Measurements from ENCODE around the gene PLEKHG5. TPM values are rescaled to one million over a fixed set of nuclear protein-coding genes. Genes with fewer than 3 reads are reported as not detected.

The PLEKHG5 gene
- total and polyA plus RNA-seq, 10 of the 15 experiments (the other 5 are each of a cell fraction or from before 2014, with no cell fraction given): 0.04 to 1.1 (median 0.18) TPM; not detected in 1

GRCh38 chr1:6467224-6467623 is 24.2 kb downstream of the PLEKHG5 start:
- ChIA-PET RAD21 (ENCODE audit: unreplicated experiment) (no interaction called here), SMC1A (ENCODE audit: uncharacterized antibody, unreplicated experiment) (no interaction called here), CTCF (interaction anchor here (0.6 to 1.9 kb wide), 3 partner anchors 9 to 87 kb away, joined by 3 to 5 read pairs (median 3); partner anchors contain the start of gene NOL9), POLR2A (no interaction called here)
- H3K79me2 ChIP-seq (ENCODE audit: control insufficient read depth, insufficient read depth, low read length): no peaks in the 10 kb centered on the region
- in situ Hi-C loops (cut with MboI): no loop called here
- H3K4me1 ChIP-seq (ENCODE audit: control insufficient read depth, insufficient read depth, low read length): no peaks in the 10 kb centered on the region
- H3K4me3 ChIP-seq: no peak overlapping the region
- no peaks in the 10 kb centered on the region for H3K9me3 ChIP-seq (replicated peaks; ENCODE audit: control insufficient read depth, insufficient read depth, low read length)
- no peak overlapping the region for H3K9ac ChIP-seq (ENCODE audit: control insufficient read depth, insufficient read depth, low read length)
- no peak for DNase-seq (ENCODE audit: low read depth, low spot score)
- no peaks in the 10 kb centered on the region for H4K20me1 ChIP-seq (ENCODE audit: control insufficient read depth, insufficient read depth)
- peaks cover 0 to 3% of the 10 kb centered on the region in 2 experiments; a peak in 3 of 4 replicates for H3K27me3 ChIP-seq (replicated peaks in 1 of 2; ENCODE audit: control insufficient read depth in 2 of 2, insufficient read depth in 2 of 2, low read length in 1 of 2)
- no peak for FAIRE-seq
- no peak overlapping the region for H2AFZ ChIP-seq (ENCODE audit: control insufficient read depth, low read depth, low read length)
- H3K4me2 ChIP-seq (ENCODE audit: control insufficient read depth, insufficient read depth): no peak overlapping the region
- no peaks in the 10 kb centered on the region for H3K36me3 ChIP-seq (ENCODE audit: control insufficient read depth in 2 of 2, insufficient read depth in 2 of 2, low read length in 1 of 2)
- BruUV-seq (replicated peaks): no TSS peak
- 63% methylated on average over 12 of the region's 12 CpGs for WGBS (ENCODE audit: insufficient coverage, insufficient replicate concordance, low lambda C conversion rate, missing lambda C conversion rate)
- intact Hi-C loops (cut with micrococcal nuclease; ENCODE audit: unreplicated experiment): no loop called here
- no peak overlapping the region for H3K27ac ChIP-seq (ENCODE audit: control insufficient read depth, insufficient read depth)
- no peak for ATAC-seq
- TF ChIP-seq SUPT20H (IDR thresholded peaks at IDR 0.05; ENCODE audit: borderline replicate concordance, control insufficient read depth, low read depth, low read length) (no peak), JUNB (IDR thresholded peaks at IDR 0.05) (no peak), YY1 (IDR thresholded peaks at IDR 0.05; ENCODE audit: low read depth, low read length) (no peak), HCFC1 (IDR thresholded peaks at IDR 0.05; ENCODE audit: low read length) (no peak), POLR2AphosphoS5 (IDR thresholded peaks at IDR 0.05; ENCODE audit: low read length) (no peak), MYB (IDR thresholded peaks at IDR 0.05; ENCODE audit: borderline replicate concordance, low read depth, low read length) (no peak), BMI1 (IDR thresholded peaks at IDR 0.05; ENCODE audit: borderline replicate concordance) (no peak), REST (IDR thresholded peaks at IDR 0.05; ENCODE audit: low read depth, low read length) (no peak), BCL11A (IDR thresholded peaks at IDR 0.05; ENCODE audit: low read depth, low read length) (no peak), HDAC6 (IDR thresholded peaks at IDR 0.05; ENCODE audit: unreplicated experiment) (no peak), MAX (IDR thresholded peaks at IDR 0.05; ENCODE audit: low read depth, low read length) (no peak), NFIC (IDR thresholded peaks at IDR 0.05; ENCODE audit: low read depth, low read length) (no peak), HSF1 (IDR thresholded peaks at IDR 0.05; ENCODE audit: low read depth, low read length) (no peak), FOXK2 (IDR thresholded peaks at IDR 0.05) (no peak), ELK1 (IDR thresholded peaks at IDR 0.05; ENCODE audit: low read depth, low read length) (no peak)

Measured in GM12878 (cell line).